Rectal smooth muscle tissue (tissue), 1 donor: ENCODE data around the gene SNX18.

Experiments used
- H3K27ac ChIP-seq: one replicate; pipeline ENCODE4 v1.7.0; 2013; ENCODE audit warnings: low read depth, low read length, inconsistent platforms
- H3K27me3 ChIP-seq: one replicate; pipeline ENCODE4 v1.7.0; 2013; ENCODE audit warnings: low read length; ENCODE audit not compliant: control insufficient read depth, insufficient read depth
- H3K36me3 ChIP-seq: one replicate; pipeline ENCODE4 v1.7.0; 2013; ENCODE audit warnings: low read length; ENCODE audit not compliant: control insufficient read depth, insufficient read depth
- H3K4me1 ChIP-seq: one replicate; pipeline ENCODE4 v1.7.0; 2013; ENCODE audit warnings: low read length; ENCODE audit not compliant: control insufficient read depth, insufficient read depth
- H3K4me3 ChIP-seq: one replicate; pipeline ENCODE4 v1.7.0; 2013; ENCODE audit warnings: low read length
- H3K9ac ChIP-seq: one replicate; pipeline ENCODE4 v1.7.0; 2013; ENCODE audit warnings: low read length

Gene SNX18

GRCh38 chr5:54577937-54578653, 60.5 kb downstream of the SNX18 start:
- Histone ChIP-seq H3K27ac (no peak overlapping the region), H3K27me3 (no peaks in the 10 kb centered on the region), H3K9ac (no peak overlapping the region), H3K36me3 (no peaks in the 10 kb centered on the region), H3K4me1 (no peaks in the 10 kb centered on the region), H3K4me3 (no peak overlapping the region)

GRCh38 chr5:54579591-54580295, 62.2 kb downstream of the SNX18 start:
- Histone ChIP-seq H3K4me1 (no peaks in the 10 kb centered on the region), H3K27ac (no peak overlapping the region), H3K4me3 (no peak overlapping the region), H3K9ac (no peak overlapping the region), H3K27me3 (no peaks in the 10 kb centered on the region), H3K36me3 (no peaks in the 10 kb centered on the region)

GRCh38 chr5:54580997-54581811, 63.6 kb downstream of the SNX18 start:
- no peak overlapping the region for H3K27ac ChIP-seq
- no peak overlapping the region for H3K9ac ChIP-seq
- no peaks in the 10 kb centered on the region for H3K36me3 ChIP-seq
- H3K27me3 ChIP-seq: no peaks in the 10 kb centered on the region
- H3K4me3 ChIP-seq: no peak overlapping the region
- no peaks in the 10 kb centered on the region for H3K4me1 ChIP-seq

- H3K36me3 ChIP-seq: no peaks in the 10 kb centered on the region
- no peaks in the 10 kb centered on the region for H3K4me1 ChIP-seq
- H3K9ac ChIP-seq: no peak overlapping the region
- H3K27me3 ChIP-seq: no peaks in the 10 kb centered on the region
- no peak overlapping the region for H3K4me3 ChIP-seq
- H3K27ac ChIP-seq: no peak overlapping the region
Measured at GRCh38 chr5:54581831-54582548, 64.4 kb downstream of the SNX18 start.

GRCh38 chr5:54586336-54586735, 68.8 kb downstream of the SNX18 start:
- no peaks in the 10 kb centered on the region for H3K36me3 ChIP-seq
- no peak overlapping the region for H3K27ac ChIP-seq
- no peak overlapping the region for H3K4me3 ChIP-seq
- no peak overlapping the region for H3K9ac ChIP-seq
- no peaks in the 10 kb centered on the region for H3K27me3 ChIP-seq
- H3K4me1 ChIP-seq: no peaks in the 10 kb centered on the region

GRCh38 chr5:54589786-54590185, 72.2 kb downstream of the SNX18 start:
- no peak overlapping the region for H3K4me3 ChIP-seq
- H3K4me1 ChIP-seq: no peaks in the 10 kb centered on the region
- no peaks in the 10 kb centered on the region for H3K36me3 ChIP-seq
- H3K27ac ChIP-seq: no peak overlapping the region
- no peak overlapping the region for H3K9ac ChIP-seq
- H3K27me3 ChIP-seq: no peaks in the 10 kb centered on the region

GRCh38 chr5:54590824-54591223, 73.3 kb downstream of the SNX18 start:
- H3K9ac ChIP-seq: no peak overlapping the region
- H3K4me3 ChIP-seq: no peak overlapping the region
- no peaks in the 10 kb centered on the region for H3K27me3 ChIP-seq
- H3K4me1 ChIP-seq: no peaks in the 10 kb centered on the region
- H3K36me3 ChIP-seq: no peaks in the 10 kb centered on the region
- H3K27ac ChIP-seq: no peak overlapping the region

- Histone ChIP-seq H3K9ac (no peak overlapping the region), H3K27me3 (no peaks in the 10 kb centered on the region), H3K36me3 (no peaks in the 10 kb centered on the region), H3K4me3 (no peak overlapping the region), H3K4me1 (no peaks in the 10 kb centered on the region), H3K27ac (no peak overlapping the region)
Measured at GRCh38 chr5:54593779-54594178, 76.2 kb downstream of the SNX18 start.

- Histone ChIP-seq H3K36me3 (no peaks in the 10 kb centered on the region), H3K9ac (no peak overlapping the region), H3K4me3 (no peak overlapping the region), H3K27me3 (no peaks in the 10 kb centered on the region), H3K27ac (no peak overlapping the region), H3K4me1 (no peaks in the 10 kb centered on the region)
Measured at GRCh38 chr5:54594181-54594580, 76.6 kb downstream of the SNX18 start.

- Histone ChIP-seq H3K27me3 (no peaks in the 10 kb centered on the region), H3K4me3 (no peak overlapping the region), H3K27ac (no peak overlapping the region), H3K36me3 (no peaks in the 10 kb centered on the region), H3K4me1 (no peaks in the 10 kb centered on the region), H3K9ac (no peak overlapping the region)
Measured at GRCh38 chr5:54595721-54596120, 78.2 kb downstream of the SNX18 start.
